Ishikawa (cell line): Measurements from ENCODE around the gene MATN1.

Experiments
- CEBPB ChIP-seq: IDR thresholded peaks from 2 replicates; pipeline ENCODE4 v1.6.1; 2012
- CREB1 ChIP-seq: IDR thresholded peaks from 2 replicates; pipeline ENCODE4 v1.6.1; 2012; ENCODE audit warnings: low read depth
- EGR1 ChIP-seq: IDR thresholded peaks from 2 replicates; pipeline ENCODE4 v1.6.1; 2012
- EP300 ChIP-seq: IDR thresholded peaks from 2 replicates; pipeline ENCODE4 v1.6.1; 2012; ENCODE audit warnings: borderline replicate concordance
- FOXM1 ChIP-seq: IDR thresholded peaks from 2 replicates; pipeline ENCODE4 v1.6.1; 2012; ENCODE audit warnings: low read depth, borderline replicate concordance
- MAX ChIP-seq: IDR thresholded peaks from 2 replicates; pipeline ENCODE4 v1.6.1; 2012
- NFIC ChIP-seq: IDR thresholded peaks from 2 replicates; pipeline ENCODE4 v1.6.1; 2012
- RAD21 ChIP-seq: IDR thresholded peaks from 2 replicates; pipeline ENCODE4 v1.6.1; 2012; ENCODE audit warnings: low read depth
- TAF1 ChIP-seq: IDR thresholded peaks from 2 replicates; pipeline ENCODE4 v1.6.1; 2012; ENCODE audit warnings: low read depth, mild to moderate bottlenecking
- TCF12 ChIP-seq: IDR thresholded peaks from 2 replicates; pipeline ENCODE4 v1.6.1; 2012; ENCODE audit warnings: low read depth
- TEAD4 ChIP-seq: IDR thresholded peaks from 2 replicates; pipeline ENCODE4 v1.6.1; 2012
- USF1 ChIP-seq: IDR thresholded peaks from 2 replicates; pipeline ENCODE4 v1.6.1; 2012
- YY1 ChIP-seq: IDR thresholded peaks from 2 replicates; pipeline ENCODE4 v1.6.1; 2012; ENCODE audit warnings: low read depth
- ZBTB7A ChIP-seq: IDR thresholded peaks from 2 replicates; pipeline ENCODE4 v1.6.1; 2012; ENCODE audit warnings: low read depth
- TF ChIP-seq, protein P1 (sequence below): IDR thresholded peaks from 2 replicates; pipeline ENCODE4 v1.6.1; 2012; ENCODE audit warnings: low read depth, mild to moderate bottlenecking

Gene MATN1

GRCh38 chr1:30740251-30741238 lies 17.2 kb upstream of the MATN1 start:
- TF ChIP-seq EP300 = no peak
- TF ChIP-seq TAF1 = no peak
- no peak for TF ChIP-seq FOXM1
- no peak for TF ChIP-seq USF1
- no peak for TF ChIP-seq ZBTB7A
- TF ChIP-seq RAD21 = no peak
- TF ChIP-seq TEAD4 = no peak
- TF ChIP-seq MAX = no peak

- TF ChIP-seq USF1 (no peak), NFIC (no peak), CREB1 (no peak), TAF1 (no peak), ZBTB7A (no peak), EGR1 (no peak), TEAD4 (no peak), YY1 (no peak), CEBPB (no peak), RAD21 (no peak), EP300 (no peak), FOXM1 (no peak), MAX (no peak), TCF12 (no peak)
- TF ChIP-seq, protein P1, sequence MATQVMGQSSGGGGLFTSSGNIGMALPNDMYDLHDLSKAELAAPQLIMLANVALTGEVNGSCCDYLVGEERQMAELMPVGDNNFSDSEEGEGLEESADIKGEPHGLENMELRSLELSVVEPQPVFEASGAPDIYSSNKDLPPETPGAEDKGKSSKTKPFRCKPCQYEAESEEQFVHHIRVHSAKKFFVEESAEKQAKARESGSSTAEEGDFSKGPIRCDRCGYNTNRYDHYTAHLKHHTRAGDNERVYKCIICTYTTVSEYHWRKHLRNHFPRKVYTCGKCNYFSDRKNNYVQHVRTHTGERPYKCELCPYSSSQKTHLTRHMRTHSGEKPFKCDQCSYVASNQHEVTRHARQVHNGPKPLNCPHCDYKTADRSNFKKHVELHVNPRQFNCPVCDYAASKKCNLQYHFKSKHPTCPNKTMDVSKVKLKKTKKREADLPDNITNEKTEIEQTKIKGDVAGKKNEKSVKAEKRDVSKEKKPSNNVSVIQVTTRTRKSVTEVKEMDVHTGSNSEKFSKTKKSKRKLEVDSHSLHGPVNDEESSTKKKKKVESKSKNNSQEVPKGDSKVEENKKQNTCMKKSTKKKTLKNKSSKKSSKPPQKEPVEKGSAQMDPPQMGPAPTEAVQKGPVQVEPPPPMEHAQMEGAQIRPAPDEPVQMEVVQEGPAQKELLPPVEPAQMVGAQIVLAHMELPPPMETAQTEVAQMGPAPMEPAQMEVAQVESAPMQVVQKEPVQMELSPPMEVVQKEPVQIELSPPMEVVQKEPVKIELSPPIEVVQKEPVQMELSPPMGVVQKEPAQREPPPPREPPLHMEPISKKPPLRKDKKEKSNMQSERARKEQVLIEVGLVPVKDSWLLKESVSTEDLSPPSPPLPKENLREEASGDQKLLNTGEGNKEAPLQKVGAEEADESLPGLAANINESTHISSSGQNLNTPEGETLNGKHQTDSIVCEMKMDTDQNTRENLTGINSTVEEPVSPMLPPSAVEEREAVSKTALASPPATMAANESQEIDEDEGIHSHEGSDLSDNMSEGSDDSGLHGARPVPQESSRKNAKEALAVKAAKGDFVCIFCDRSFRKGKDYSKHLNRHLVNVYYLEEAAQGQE = no peak
Observed at GRCh38 chr1:30739601-30740000, 16.2 kb upstream of the MATN1 start.

DNA sequence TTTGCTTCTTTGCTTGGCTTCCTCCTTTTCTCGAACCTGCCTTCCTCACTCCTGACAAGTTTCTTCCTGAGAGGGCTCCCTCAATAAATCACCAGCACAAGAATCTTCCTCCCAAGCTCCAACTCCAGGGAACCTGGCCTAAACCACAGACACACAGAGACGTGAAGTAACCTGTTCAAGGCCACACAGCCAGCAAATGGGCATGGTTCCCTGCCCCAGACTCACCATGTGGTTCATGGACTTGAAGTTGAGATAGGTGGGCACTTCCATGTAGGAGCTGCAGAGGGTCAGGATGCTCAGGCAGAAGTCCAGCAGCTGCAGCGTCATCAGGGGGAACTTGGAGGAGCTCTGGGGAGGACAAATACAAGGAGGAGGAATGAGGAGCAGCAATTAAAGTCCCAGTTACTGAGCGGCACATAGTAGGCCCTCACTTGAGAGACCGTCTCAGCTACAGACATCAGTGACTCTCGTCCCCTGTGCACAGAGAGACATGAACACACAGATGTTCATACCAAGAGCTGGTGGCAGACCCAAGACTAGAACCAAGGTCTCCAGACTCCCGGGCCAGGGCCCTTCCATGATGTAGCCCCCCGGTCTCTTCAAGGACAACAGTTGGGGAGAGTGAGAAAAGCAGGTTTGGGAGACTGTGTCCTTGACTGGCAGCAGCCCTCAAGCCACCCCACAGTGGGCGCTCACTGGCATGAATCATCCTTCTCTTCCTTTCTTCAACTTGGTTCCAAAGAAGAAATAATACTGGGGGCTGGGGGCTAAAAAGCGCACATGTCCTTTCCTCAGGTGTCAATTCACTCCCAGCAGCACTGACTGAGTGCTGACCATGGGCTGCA lies 15.6 kb upstream of the MATN1 start:
- TF ChIP-seq, protein P1 = no peak
- TF ChIP-seq EGR1 (no peak), CREB1 (no peak), USF1 (no peak), EP300 (no peak), RAD21 (no peak), ZBTB7A (no peak), FOXM1 (no peak), TEAD4 (no peak), CEBPB (no peak), YY1 (no peak), TCF12 (no peak), NFIC (no peak), TAF1 (no peak), MAX (no peak)

DNA sequence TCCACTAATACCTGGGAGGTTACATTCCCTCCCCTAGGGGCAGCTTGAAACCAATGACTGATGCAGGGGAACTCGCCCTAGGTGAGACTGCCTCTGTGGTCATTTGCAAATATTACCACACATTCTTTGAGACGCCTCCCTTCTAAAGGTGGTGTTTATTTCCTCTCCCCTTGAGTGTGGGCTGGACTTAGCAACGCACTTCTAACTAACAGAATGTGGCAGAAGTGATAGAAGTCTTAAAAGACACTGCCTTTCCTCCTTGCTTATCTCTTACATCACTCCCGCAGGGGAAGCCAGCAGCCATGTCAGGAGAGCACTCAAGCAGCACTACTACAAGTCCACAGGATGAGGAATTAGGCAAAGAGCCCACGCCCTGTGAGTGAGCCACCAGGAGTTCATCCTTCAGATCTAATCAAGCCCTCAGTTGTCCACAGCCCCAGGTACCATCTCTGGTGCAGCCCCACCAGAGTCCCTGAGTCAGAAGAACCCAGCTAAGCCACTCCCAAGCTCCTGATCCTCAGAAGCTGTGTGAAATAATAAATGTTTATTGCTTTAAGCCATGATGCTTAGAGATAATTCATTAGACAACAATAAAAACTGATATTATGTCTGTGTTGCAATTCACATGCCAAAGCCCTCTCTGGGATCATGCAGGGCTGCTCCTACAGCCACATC lies 14.8 kb upstream of the MATN1 start:
- TF ChIP-seq MAX = no peak
- TF ChIP-seq CEBPB = no peak
- no peak for TF ChIP-seq RAD21
- TF ChIP-seq EGR1 = no peak
